ENCODE results near the gene DCLRE1C. TPM values are rescaled to one million over a fixed set of nuclear protein-coding genes. Genes with fewer than 3 reads are reported as not detected.
"Not testable (repeated sequence)": the region's sequence is repeated elsewhere in the genome, so short reads cannot be mapped to it uniquely, and the experiment has no call there.

Gene DCLRE1C
- total and polyA plus RNA-seq, 4 donors: 0.93 to 9.9 (median 3.1) TPM

DNA sequence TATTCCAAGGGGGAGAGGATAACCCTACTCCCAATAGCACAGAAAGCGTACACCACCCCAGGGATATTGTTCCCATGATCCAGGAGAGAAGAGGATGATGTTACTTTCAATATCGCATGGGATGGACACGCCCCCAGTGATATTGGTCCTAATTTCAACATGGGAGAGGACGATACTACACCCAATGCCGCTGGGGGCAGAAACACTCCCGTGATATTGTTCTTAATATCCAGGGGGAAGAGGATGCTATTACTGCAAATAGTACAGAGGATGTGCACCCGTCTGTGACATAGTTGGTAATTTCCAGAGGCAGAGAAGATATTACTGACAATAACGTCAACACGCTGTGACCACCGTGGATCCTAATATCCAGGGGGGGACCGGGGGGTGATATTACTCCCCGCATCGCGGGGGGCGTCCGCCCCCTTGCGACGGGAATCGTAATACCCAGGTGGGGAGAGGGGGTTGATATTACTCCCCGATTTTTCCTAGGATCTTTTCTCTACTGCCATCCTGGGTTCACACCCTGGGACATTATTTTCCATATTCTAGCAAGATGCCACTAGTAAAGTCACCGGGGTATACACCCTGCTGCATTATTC, 21.9 kb upstream of the DCLRE1C start:
- Histone ChIP-seq H3K9me3 (ENCODE audit: control insufficient read depth in 4 of 4, low read length in 3 of 4) (no peaks in the 10 kb centered on the region), H3K27ac (ENCODE audit: low read depth in 1 of 2, low read length in 2 of 2) (no peak overlapping the region), H3K27me3 (ENCODE audit: control insufficient read depth in 4 of 4, insufficient read depth in 4 of 4, low read length in 3 of 4) (no peaks in the 10 kb centered on the region), H3K4me3 (ENCODE audit: low read depth in 1 of 3, low read length in 3 of 3) (no peak overlapping the region), H3K4me1 (ENCODE audit: control insufficient read depth in 4 of 4, insufficient read depth in 4 of 4, low read length in 3 of 4) (no peaks in the 10 kb centered on the region), H3K9ac (ENCODE audit: low read depth in 1 of 2, low read length in 2 of 2) (no peak overlapping the region), H3K36me3 (ENCODE audit: control insufficient read depth in 4 of 4, insufficient read depth in 3 of 4, low read depth in 1 of 4, low read length in 3 of 4) (no peaks in the 10 kb centered on the region)
- TF ChIP-seq RAD21 (IDR thresholded peaks at IDR 0.05) (no peak), YY1 (IDR thresholded peaks at IDR 0.05) (no peak), RXRA (IDR thresholded peaks at IDR 0.05) (no peak), FOXA1 (IDR thresholded peaks at IDR 0.05) (no peak), FOXA2 (IDR thresholded peaks at IDR 0.05) (no peak), EGR1 (IDR thresholded peaks at IDR 0.05; ENCODE audit: low read depth in 2 of 2) (no peak), HNF4G (IDR thresholded peaks at IDR 0.05) (no peak), JUND (IDR thresholded peaks at IDR 0.05) (no peak), HNF4A (conservative IDR thresholded peaks at IDR 0.05) (no peak), SP1 (IDR thresholded peaks at IDR 0.05) (no peak), GABPA (IDR thresholded peaks at IDR 0.05 in 1 of 2, conservative IDR thresholded peaks at IDR 0.05 in 1 of 2) (no peak), TAF1 (conservative IDR thresholded peaks at IDR 0.05) (no peak), NR2F2 (IDR thresholded peaks at IDR 0.05) (no peak)
- TF ChIP-seq, protein P1, sequence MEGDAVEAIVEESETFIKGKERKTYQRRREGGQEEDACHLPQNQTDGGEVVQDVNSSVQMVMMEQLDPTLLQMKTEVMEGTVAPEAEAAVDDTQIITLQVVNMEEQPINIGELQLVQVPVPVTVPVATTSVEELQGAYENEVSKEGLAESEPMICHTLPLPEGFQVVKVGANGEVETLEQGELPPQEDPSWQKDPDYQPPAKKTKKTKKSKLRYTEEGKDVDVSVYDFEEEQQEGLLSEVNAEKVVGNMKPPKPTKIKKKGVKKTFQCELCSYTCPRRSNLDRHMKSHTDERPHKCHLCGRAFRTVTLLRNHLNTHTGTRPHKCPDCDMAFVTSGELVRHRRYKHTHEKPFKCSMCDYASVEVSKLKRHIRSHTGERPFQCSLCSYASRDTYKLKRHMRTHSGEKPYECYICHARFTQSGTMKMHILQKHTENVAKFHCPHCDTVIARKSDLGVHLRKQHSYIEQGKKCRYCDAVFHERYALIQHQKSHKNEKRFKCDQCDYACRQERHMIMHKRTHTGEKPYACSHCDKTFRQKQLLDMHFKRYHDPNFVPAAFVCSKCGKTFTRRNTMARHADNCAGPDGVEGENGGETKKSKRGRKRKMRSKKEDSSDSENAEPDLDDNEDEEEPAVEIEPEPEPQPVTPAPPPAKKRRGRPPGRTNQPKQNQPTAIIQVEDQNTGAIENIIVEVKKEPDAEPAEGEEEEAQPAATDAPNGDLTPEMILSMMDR (IDR thresholded peaks at IDR 0.05; ENCODE audit: low read depth, low read length, missing input control): no peak
- TF ChIP-seq, protein P2, sequence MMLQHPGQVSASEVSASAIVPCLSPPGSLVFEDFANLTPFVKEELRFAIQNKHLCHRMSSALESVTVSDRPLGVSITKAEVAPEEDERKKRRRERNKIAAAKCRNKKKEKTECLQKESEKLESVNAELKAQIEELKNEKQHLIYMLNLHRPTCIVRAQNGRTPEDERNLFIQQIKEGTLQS (IDR thresholded peaks at IDR 0.05): no peak
- TF ChIP-seq, protein P3, sequence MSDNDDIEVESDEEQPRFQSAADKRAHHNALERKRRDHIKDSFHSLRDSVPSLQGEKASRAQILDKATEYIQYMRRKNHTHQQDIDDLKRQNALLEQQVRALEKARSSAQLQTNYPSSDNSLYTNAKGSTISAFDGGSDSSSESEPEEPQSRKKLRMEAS (IDR thresholded peaks at IDR 0.05): no peak
- TF ChIP-seq, protein P4, sequence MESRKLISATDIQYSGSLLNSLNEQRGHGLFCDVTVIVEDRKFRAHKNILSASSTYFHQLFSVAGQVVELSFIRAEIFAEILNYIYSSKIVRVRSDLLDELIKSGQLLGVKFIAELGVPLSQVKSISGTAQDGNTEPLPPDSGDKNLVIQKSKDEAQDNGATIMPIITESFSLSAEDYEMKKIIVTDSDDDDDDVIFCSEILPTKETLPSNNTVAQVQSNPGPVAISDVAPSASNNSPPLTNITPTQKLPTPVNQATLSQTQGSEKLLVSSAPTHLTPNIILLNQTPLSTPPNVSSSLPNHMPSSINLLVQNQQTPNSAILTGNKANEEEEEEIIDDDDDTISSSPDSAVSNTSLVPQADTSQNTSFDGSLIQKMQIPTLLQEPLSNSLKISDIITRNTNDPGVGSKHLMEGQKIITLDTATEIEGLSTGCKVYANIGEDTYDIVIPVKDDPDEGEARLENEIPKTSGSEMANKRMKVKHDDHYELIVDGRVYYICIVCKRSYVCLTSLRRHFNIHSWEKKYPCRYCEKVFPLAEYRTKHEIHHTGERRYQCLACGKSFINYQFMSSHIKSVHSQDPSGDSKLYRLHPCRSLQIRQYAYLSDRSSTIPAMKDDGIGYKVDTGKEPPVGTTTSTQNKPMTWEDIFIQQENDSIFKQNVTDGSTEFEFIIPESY (IDR thresholded peaks at IDR 0.05): no peak
- TF ChIP-seq, protein P5, sequence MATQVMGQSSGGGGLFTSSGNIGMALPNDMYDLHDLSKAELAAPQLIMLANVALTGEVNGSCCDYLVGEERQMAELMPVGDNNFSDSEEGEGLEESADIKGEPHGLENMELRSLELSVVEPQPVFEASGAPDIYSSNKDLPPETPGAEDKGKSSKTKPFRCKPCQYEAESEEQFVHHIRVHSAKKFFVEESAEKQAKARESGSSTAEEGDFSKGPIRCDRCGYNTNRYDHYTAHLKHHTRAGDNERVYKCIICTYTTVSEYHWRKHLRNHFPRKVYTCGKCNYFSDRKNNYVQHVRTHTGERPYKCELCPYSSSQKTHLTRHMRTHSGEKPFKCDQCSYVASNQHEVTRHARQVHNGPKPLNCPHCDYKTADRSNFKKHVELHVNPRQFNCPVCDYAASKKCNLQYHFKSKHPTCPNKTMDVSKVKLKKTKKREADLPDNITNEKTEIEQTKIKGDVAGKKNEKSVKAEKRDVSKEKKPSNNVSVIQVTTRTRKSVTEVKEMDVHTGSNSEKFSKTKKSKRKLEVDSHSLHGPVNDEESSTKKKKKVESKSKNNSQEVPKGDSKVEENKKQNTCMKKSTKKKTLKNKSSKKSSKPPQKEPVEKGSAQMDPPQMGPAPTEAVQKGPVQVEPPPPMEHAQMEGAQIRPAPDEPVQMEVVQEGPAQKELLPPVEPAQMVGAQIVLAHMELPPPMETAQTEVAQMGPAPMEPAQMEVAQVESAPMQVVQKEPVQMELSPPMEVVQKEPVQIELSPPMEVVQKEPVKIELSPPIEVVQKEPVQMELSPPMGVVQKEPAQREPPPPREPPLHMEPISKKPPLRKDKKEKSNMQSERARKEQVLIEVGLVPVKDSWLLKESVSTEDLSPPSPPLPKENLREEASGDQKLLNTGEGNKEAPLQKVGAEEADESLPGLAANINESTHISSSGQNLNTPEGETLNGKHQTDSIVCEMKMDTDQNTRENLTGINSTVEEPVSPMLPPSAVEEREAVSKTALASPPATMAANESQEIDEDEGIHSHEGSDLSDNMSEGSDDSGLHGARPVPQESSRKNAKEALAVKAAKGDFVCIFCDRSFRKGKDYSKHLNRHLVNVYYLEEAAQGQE (IDR thresholded peaks at IDR 0.05): no peak
- no peak for DNase-seq (ENCODE audit: low spot score)
- 39% methylated on average over 21 of the region's 21 CpGs for WGBS

DNA sequence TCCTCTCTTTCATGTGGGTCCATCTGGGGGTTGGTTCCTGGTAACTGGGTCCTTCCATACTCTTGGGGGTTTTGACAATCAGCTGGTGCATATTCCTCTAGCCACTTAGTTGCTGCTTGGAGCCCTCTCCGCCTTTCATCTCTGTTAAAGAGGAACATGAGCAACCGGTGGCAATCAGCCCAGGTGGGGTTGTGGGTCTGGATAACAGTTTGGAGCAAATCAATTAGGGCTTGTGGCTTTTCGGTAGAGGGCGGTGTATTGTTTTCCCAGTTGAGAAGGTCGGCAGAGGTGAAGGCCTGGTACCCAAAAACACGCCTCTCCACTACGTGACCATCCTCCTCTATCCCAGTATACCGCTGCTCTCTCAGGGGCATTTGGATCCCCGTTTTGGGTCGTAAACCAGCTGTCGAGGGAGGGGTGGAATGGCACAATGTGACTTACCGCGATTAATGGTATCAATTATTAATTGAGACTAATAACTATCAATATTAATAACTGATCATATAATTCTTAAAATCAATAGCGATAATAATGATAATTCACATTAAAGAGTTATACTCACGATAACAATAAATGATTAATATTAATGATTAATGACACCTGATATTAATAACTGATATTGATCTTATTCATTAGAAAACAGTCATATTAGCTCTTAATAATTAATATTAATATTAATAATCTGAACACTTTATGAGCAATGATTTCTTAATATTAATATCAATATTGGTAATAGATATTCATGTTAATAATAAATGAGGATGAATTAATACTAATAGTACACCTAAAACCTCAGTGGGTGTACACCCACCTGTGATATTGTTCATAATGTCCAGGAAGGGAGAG, 20.5 kb upstream of the DCLRE1C start:
- H3K9ac ChIP-seq (ENCODE audit: low read depth in 1 of 2, low read length in 2 of 2); DNase-seq (ENCODE audit: low spot score); H3K27me3 ChIP-seq (ENCODE audit: control insufficient read depth in 4 of 4, insufficient read depth in 4 of 4, low read length in 3 of 4); H3K36me3 ChIP-seq (ENCODE audit: control insufficient read depth in 4 of 4, insufficient read depth in 3 of 4, low read depth in 1 of 4, low read length in 3 of 4); H3K9me3 ChIP-seq (ENCODE audit: control insufficient read depth in 4 of 4, low read length in 3 of 4); H3K27ac ChIP-seq (ENCODE audit: low read depth in 1 of 2, low read length in 2 of 2); H3K4me1 ChIP-seq (ENCODE audit: control insufficient read depth in 4 of 4, insufficient read depth in 4 of 4, low read length in 3 of 4); H3K4me3 ChIP-seq (ENCODE audit: low read depth in 1 of 3, low read length in 3 of 3): not testable (repeated sequence)
- 72% methylated on average over 15 of the region's 15 CpGs for WGBS
